ENCODE data around the gene OSBPL9. TPM values are rescaled to one million over a fixed set of nuclear protein-coding genes. Genes with fewer than 3 reads are reported as not detected.

OSBPL9 gene
- total RNA-seq, 5 donors from 2014 or later (not counting 1 experiment from before 2014, with no cell fraction given): 39.8 to 50.7 (median 43.4) TPM

- Mint-ChIP-seq H3K4me1 (peaks cover 13 to 21% (median 21%) of the 10 kb centered on the region in 3 donors), H3K27ac (no peak overlapping the region), H3K9me3 (no peaks in the 10 kb centered on the region), H3K27me3 (no peaks in the 10 kb centered on the region), H3K36me3 (peaks cover 25% of the 10 kb centered on the region), H3K4me3 (no peak overlapping the region)
- Histone ChIP-seq H3K36me3 (ENCODE audit: control insufficient read depth in 2 of 2, extremely low read depth in 1 of 2, insufficient read depth in 1 of 2, low read length in 1 of 2) (no peaks in the 10 kb centered on the region), H3K27me3 (replicated peaks in 1 of 2; ENCODE audit: control insufficient read depth in 2 of 2, extremely low read depth in 1 of 2, insufficient read depth in 2 of 2, low read length in 1 of 2) (no peaks in the 10 kb centered on the region), H3K9me3 (no peaks in the 10 kb centered on the region), H3K4me1 (ENCODE audit: control insufficient read depth in 1 of 2, extremely low read depth in 1 of 2, insufficient read depth in 2 of 2, low read length in 2 of 2) (no peaks in the 10 kb centered on the region), H3K4me3 (ENCODE audit: control insufficient read depth in 1 of 2, extremely low read depth in 1 of 2, low read length in 1 of 2) (no peak overlapping the region), H3K27ac (ENCODE audit: low read length) (no peak overlapping the region)
- 85% methylated on average over 2 of the region's 6 CpGs for WGBS (ENCODE audit: insufficient coverage)
- ChIA-PET POLR2A (no interaction called here), CTCF (no interaction called here)
- DNase-seq (no peak), ATAC-seq (replicated peaks in 1 of 4) (no peak)
Observed at GRCh38 chr1:51636764-51637522, 20.1 kb downstream of the OSBPL9 start.

- WGBS (ENCODE audit: insufficient coverage): 100% methylated on average over 1 of the region's 3 CpGs
- no peaks in the 10 kb centered on the region for H3K36me3 ChIP-seq (ENCODE audit: control insufficient read depth in 2 of 2, extremely low read depth in 1 of 2, insufficient read depth in 1 of 2, low read length in 1 of 2)
- peaks cover 18 to 21% (median 20%) of the 10 kb centered on the region in 3 donors for H3K4me1 Mint-ChIP-seq
Observed at GRCh38 chr1:51638350-51638749, 21.5 kb downstream of the OSBPL9 start.

GRCh38 chr1:51639694-51640093 lies 22.8 kb downstream of the OSBPL9 start:
- H3K4me3 ChIP-seq (ENCODE audit: control insufficient read depth in 1 of 2, extremely low read depth in 1 of 2, low read length in 1 of 2): no peak overlapping the region
- peaks cover 12 to 16% (median 15%) of the 10 kb centered on the region in 3 donors for H3K4me1 Mint-ChIP-seq
- no peak overlapping the region for H3K27ac Mint-ChIP-seq
- peaks cover 26% of the 10 kb centered on the region for H3K36me3 Mint-ChIP-seq
- DNase-seq (no peak), ATAC-seq (replicated peaks in 1 of 4) (no peak)
- no peaks in the 10 kb centered on the region for H3K4me1 ChIP-seq (ENCODE audit: control insufficient read depth in 1 of 2, extremely low read depth in 1 of 2, insufficient read depth in 2 of 2, low read length in 2 of 2)
- ChIA-PET CTCF (interaction anchor here in 1 of 2 donors (0.7 kb wide), 1 partner anchor 1273 kb away, joined by 11 read pairs; no protein-coding TSS in a partner anchor), POLR2A (no interaction called here)
- peaks cover 0 to 2% of the 10 kb centered on the region in 2 donors for H3K36me3 ChIP-seq (ENCODE audit: control insufficient read depth in 2 of 2, extremely low read depth in 1 of 2, insufficient read depth in 1 of 2, low read length in 1 of 2)
- H3K27me3 Mint-ChIP-seq: no peaks in the 10 kb centered on the region
- H3K27ac ChIP-seq (ENCODE audit: low read length): no peak overlapping the region
- H3K9me3 Mint-ChIP-seq: no peaks in the 10 kb centered on the region
- no CpG with 5 or more reads among the region's 3 CpGs for WGBS (ENCODE audit: insufficient coverage)
- no peaks in the 10 kb centered on the region for H3K27me3 ChIP-seq (replicated peaks in 1 of 2; ENCODE audit: control insufficient read depth in 2 of 2, extremely low read depth in 1 of 2, insufficient read depth in 2 of 2, low read length in 1 of 2)
- no peak overlapping the region for H3K4me3 Mint-ChIP-seq
- H3K9me3 ChIP-seq: no peaks in the 10 kb centered on the region

More at GRCh38 chr1:51638350-51638749, 21.5 kb downstream of the OSBPL9 start:
- Histone ChIP-seq H3K9me3 (no peaks in the 10 kb centered on the region), H3K4me3 (ENCODE audit: control insufficient read depth in 1 of 2, extremely low read depth in 1 of 2, low read length in 1 of 2) (no peak overlapping the region), H3K27ac (ENCODE audit: low read length) (no peak overlapping the region), H3K27me3 (replicated peaks in 1 of 2; ENCODE audit: control insufficient read depth in 2 of 2, extremely low read depth in 1 of 2, insufficient read depth in 2 of 2, low read length in 1 of 2) (no peaks in the 10 kb centered on the region), H3K4me1 (ENCODE audit: control insufficient read depth in 1 of 2, extremely low read depth in 1 of 2, insufficient read depth in 2 of 2, low read length in 2 of 2) (no peaks in the 10 kb centered on the region)
- no peak overlapping the region for H3K4me3 Mint-ChIP-seq
- H3K9me3 Mint-ChIP-seq: no peaks in the 10 kb centered on the region
- peaks cover 25% of the 10 kb centered on the region for H3K36me3 Mint-ChIP-seq
- ChIA-PET POLR2A (no interaction called here), CTCF (no interaction called here)
- no peaks in the 10 kb centered on the region for H3K27me3 Mint-ChIP-seq
- no peak overlapping the region for H3K27ac Mint-ChIP-seq
- ATAC-seq (replicated peaks in 1 of 4) (no peak), DNase-seq (no peak)

- no CpG with 5 or more reads among the region's 2 CpGs for WGBS (ENCODE audit: insufficient coverage)
- POLR2A ChIA-PET: no interaction called here
- Histone ChIP-seq H3K36me3 (ENCODE audit: control insufficient read depth in 2 of 2, extremely low read depth in 1 of 2, insufficient read depth in 1 of 2, low read length in 1 of 2) (peaks cover 0 to 2% of the 10 kb centered on the region in 2 donors), H3K27ac (ENCODE audit: low read length) (no peak overlapping the region), H3K4me1 (ENCODE audit: control insufficient read depth in 1 of 2, extremely low read depth in 1 of 2, insufficient read depth in 2 of 2, low read length in 2 of 2) (no peaks in the 10 kb centered on the region), H3K4me3 (ENCODE audit: control insufficient read depth in 1 of 2, extremely low read depth in 1 of 2, low read length in 1 of 2) (no peak overlapping the region), H3K27me3 (replicated peaks in 1 of 2; ENCODE audit: control insufficient read depth in 2 of 2, extremely low read depth in 1 of 2, insufficient read depth in 2 of 2, low read length in 1 of 2) (no peaks in the 10 kb centered on the region), H3K9me3 (no peaks in the 10 kb centered on the region)
- no peak for DNase-seq
- no peak for ATAC-seq (replicated peaks in 1 of 4)
- Mint-ChIP-seq H3K4me1 (peaks cover 7 to 19% (median 10%) of the 10 kb centered on the region in 3 donors), H3K36me3 (peaks cover 35% of the 10 kb centered on the region), H3K4me3 (no peak overlapping the region), H3K27ac (no peak overlapping the region), H3K9me3 (peaks cover 0 to 3% (median 2%) of the 10 kb centered on the region in 3 donors), H3K27me3 (no peaks in the 10 kb centered on the region)
- CTCF ChIA-PET: no interaction called here
Observed at GRCh38 chr1:51641096-51641495, 24.2 kb downstream of the OSBPL9 start.

GRCh38 chr1:51642739-51643142 lies 25.8 kb downstream of the OSBPL9 start:
- Histone ChIP-seq H3K9me3 (no peaks in the 10 kb centered on the region), H3K27me3 (replicated peaks in 1 of 2; ENCODE audit: control insufficient read depth in 2 of 2, extremely low read depth in 1 of 2, insufficient read depth in 2 of 2, low read length in 1 of 2) (no peaks in the 10 kb centered on the region), H3K27ac (ENCODE audit: low read length) (no peak overlapping the region), H3K36me3 (ENCODE audit: control insufficient read depth in 2 of 2, extremely low read depth in 1 of 2, insufficient read depth in 1 of 2, low read length in 1 of 2) (peaks cover 0 to 2% of the 10 kb centered on the region in 2 donors), H3K4me1 (ENCODE audit: control insufficient read depth in 1 of 2, extremely low read depth in 1 of 2, insufficient read depth in 2 of 2, low read length in 2 of 2) (no peaks in the 10 kb centered on the region), H3K4me3 (ENCODE audit: control insufficient read depth in 1 of 2, extremely low read depth in 1 of 2, low read length in 1 of 2) (no peak overlapping the region)
- no peak overlapping the region for H3K4me3 Mint-ChIP-seq
- H3K27ac Mint-ChIP-seq: no peak overlapping the region
- DNase-seq (no peak), ATAC-seq (replicated peaks in 1 of 4) (no peak)
- ChIA-PET CTCF (no interaction called here), POLR2A (no interaction called here)
- peaks cover 0 to 3% (median 2%) of the 10 kb centered on the region in 3 donors for H3K9me3 Mint-ChIP-seq
- H3K27me3 Mint-ChIP-seq: no peaks in the 10 kb centered on the region
- no CpG with 5 or more reads among the region's 1 CpG for WGBS (ENCODE audit: insufficient coverage)
- H3K4me1 Mint-ChIP-seq: peaks cover 7 to 23% (median 10%) of the 10 kb centered on the region in 3 donors
- H3K36me3 Mint-ChIP-seq: peaks cover 35% of the 10 kb centered on the region

GRCh38 chr1:51643362-51643761 lies 26.5 kb downstream of the OSBPL9 start:
- peaks cover 0 to 3% (median 2%) of the 10 kb centered on the region in 3 donors for H3K9me3 Mint-ChIP-seq
- H3K4me3 Mint-ChIP-seq: no peak overlapping the region
- ATAC-seq (replicated peaks in 1 of 4) (no peak), DNase-seq (no peak)
- peaks cover 8 to 26% (median 10%) of the 10 kb centered on the region in 3 donors for H3K4me1 Mint-ChIP-seq
- H3K36me3 ChIP-seq (ENCODE audit: control insufficient read depth in 2 of 2, extremely low read depth in 1 of 2, insufficient read depth in 1 of 2, low read length in 1 of 2): peaks cover 0 to 2% of the 10 kb centered on the region in 2 donors
- no peaks in the 10 kb centered on the region for H3K27me3 Mint-ChIP-seq
- CTCF ChIA-PET: no interaction called here
- H3K9me3 ChIP-seq: no peaks in the 10 kb centered on the region
- H3K4me1 ChIP-seq (ENCODE audit: control insufficient read depth in 1 of 2, extremely low read depth in 1 of 2, insufficient read depth in 2 of 2, low read length in 2 of 2): no peaks in the 10 kb centered on the region
- POLR2A ChIA-PET: no interaction called here
- no peaks in the 10 kb centered on the region for H3K27me3 ChIP-seq (replicated peaks in 1 of 2; ENCODE audit: control insufficient read depth in 2 of 2, extremely low read depth in 1 of 2, insufficient read depth in 2 of 2, low read length in 1 of 2)
- no peak overlapping the region for H3K4me3 ChIP-seq (ENCODE audit: control insufficient read depth in 1 of 2, extremely low read depth in 1 of 2, low read length in 1 of 2)
- H3K27ac Mint-ChIP-seq: no peak overlapping the region
- H3K27ac ChIP-seq (ENCODE audit: low read length): no peak overlapping the region
- H3K36me3 Mint-ChIP-seq: peaks cover 33% of the 10 kb centered on the region
- 100% methylated on average over 1 of the region's 1 CpG for WGBS (ENCODE audit: insufficient coverage)
